ENCODE results near the gene ARFIP1. TPM values are rescaled to one million over a fixed set of nuclear protein-coding genes. Genes with fewer than 3 reads are reported as not detected.

ARFIP1 gene
- total and polyA plus RNA-seq, 2 donors (not counting 1 experiment from before 2014, with no cell fraction given): 11.1 to 23.5 TPM

DNA sequence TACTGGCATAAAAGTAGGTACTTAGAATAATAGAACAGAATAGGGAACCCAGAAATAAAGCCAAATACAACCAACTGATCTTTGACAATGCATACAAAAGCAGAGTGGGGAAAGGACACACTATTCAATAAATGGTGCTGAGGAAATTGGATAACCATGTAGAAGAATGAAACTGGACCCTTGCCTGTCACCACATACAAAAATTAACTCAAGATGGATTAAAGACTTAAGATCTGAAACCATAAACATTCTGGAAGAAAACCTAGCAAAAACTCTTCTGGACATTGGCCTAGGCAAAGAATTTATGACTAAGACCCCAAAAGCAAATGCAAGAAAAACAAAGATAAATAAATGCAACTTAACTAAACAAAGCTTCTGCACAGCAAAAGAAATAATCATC, 45.6 kb downstream of the ARFIP1 start:
- H3K27ac Mint-ChIP-seq: no peak overlapping the region
- H3K27me3 Mint-ChIP-seq: no peaks in the 10 kb centered on the region
- no peak overlapping the region for H3K4me2 ChIP-seq (replicated peaks; ENCODE audit: low read depth, low read length, poor library complexity, severe bottlenecking)
- DNase-seq (no peak), ATAC-seq (ENCODE audit: low read depth) (no peak)
- H3K4me1 Mint-ChIP-seq: no peaks in the 10 kb centered on the region
- H2AFZ ChIP-seq (ENCODE audit: insufficient read depth, low read depth, low read length, poor library complexity, severe bottlenecking): no peak overlapping the region
- H3K4me1 ChIP-seq (ENCODE audit: control insufficient read depth in 2 of 2, insufficient read depth in 2 of 2, low read length in 2 of 2): no peaks in the 10 kb centered on the region
- POLR2A ChIA-PET: no interaction called here
- H3K79me2 ChIP-seq (ENCODE audit: control insufficient read depth, insufficient read depth, low read length): no peaks in the 10 kb centered on the region
- no peaks in the 10 kb centered on the region for H4K20me1 ChIP-seq (ENCODE audit: control insufficient read depth, insufficient read depth, low read length, poor library complexity, severe bottlenecking)
- H3K9ac ChIP-seq (ENCODE audit: low read length): no peak overlapping the region
- H3K27me3 ChIP-seq (replicated peaks in 1 of 4; ENCODE audit: control extremely low read depth in 1 of 4, control insufficient read depth in 3 of 4, insufficient read depth in 4 of 4, low read length in 3 of 4): no peaks in the 10 kb centered on the region
- intact Hi-C loops (cut with micrococcal nuclease): no loop called here
- TF ChIP-seq EZH2 (IDR thresholded peaks at IDR 0.05; ENCODE audit: borderline replicate concordance, insufficient read depth, low read depth, low read length, poor library complexity, severe bottlenecking): no peak
- TF ChIP-seq, protein P1, sequence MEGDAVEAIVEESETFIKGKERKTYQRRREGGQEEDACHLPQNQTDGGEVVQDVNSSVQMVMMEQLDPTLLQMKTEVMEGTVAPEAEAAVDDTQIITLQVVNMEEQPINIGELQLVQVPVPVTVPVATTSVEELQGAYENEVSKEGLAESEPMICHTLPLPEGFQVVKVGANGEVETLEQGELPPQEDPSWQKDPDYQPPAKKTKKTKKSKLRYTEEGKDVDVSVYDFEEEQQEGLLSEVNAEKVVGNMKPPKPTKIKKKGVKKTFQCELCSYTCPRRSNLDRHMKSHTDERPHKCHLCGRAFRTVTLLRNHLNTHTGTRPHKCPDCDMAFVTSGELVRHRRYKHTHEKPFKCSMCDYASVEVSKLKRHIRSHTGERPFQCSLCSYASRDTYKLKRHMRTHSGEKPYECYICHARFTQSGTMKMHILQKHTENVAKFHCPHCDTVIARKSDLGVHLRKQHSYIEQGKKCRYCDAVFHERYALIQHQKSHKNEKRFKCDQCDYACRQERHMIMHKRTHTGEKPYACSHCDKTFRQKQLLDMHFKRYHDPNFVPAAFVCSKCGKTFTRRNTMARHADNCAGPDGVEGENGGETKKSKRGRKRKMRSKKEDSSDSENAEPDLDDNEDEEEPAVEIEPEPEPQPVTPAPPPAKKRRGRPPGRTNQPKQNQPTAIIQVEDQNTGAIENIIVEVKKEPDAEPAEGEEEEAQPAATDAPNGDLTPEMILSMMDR (IDR thresholded peaks at IDR 0.05): no peak
- no peak overlapping the region for H3K27ac ChIP-seq (ENCODE audit: low read length in 2 of 2)
- CTCF ChIA-PET: no interaction called here
- no peaks in the 10 kb centered on the region for H3K36me3 ChIP-seq (replicated peaks in 1 of 2; ENCODE audit: control extremely low read depth in 1 of 2, control insufficient read depth in 1 of 2, extremely low read depth in 1 of 2, insufficient read depth in 2 of 2, low read length in 1 of 2)
- H3K4me3 ChIP-seq (ENCODE audit: control extremely low read depth in 1 of 5, extremely low read depth in 1 of 5, insufficient read depth in 1 of 5, low read depth in 2 of 5, low read length in 4 of 5): no peak overlapping the region
- H3K4me3 Mint-ChIP-seq: no peak overlapping the region
- peaks cover 0 to 11% (median 3%) of the 10 kb centered on the region in 3 donors for H3K9me3 ChIP-seq (ENCODE audit: control extremely low read depth in 1 of 3, control insufficient read depth in 2 of 3, insufficient read depth in 1 of 3, low read length in 2 of 3)
- peaks cover 9% of the 10 kb centered on the region for H3K9me3 Mint-ChIP-seq (ENCODE audit: insufficient read depth)

DNA sequence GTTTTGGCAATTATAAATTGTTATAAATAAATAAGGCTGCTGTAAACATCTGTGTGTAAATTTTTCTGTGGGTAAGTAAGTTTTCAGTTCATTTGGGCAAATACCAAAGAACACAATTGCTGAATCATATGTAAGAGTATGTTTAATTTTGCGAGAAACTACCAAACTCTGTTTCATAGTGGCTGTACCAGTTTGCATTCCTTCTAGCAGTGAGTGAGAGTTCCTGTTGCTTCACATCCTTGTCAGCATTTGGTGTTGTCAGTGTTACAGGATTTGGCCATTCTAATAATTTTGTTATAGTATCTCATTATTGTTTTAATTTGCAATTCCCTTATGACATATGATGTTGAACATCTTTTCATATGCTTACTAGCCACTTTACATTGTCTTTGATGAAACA, 48.4 kb downstream of the ARFIP1 start:
- peaks cover 0 to 11% (median 3%) of the 10 kb centered on the region in 3 donors for H3K9me3 ChIP-seq (ENCODE audit: control extremely low read depth in 1 of 3, control insufficient read depth in 2 of 3, insufficient read depth in 1 of 3, low read length in 2 of 3)
- ATAC-seq (ENCODE audit: low read depth): no peak
- H3K4me3 ChIP-seq (ENCODE audit: control extremely low read depth in 1 of 5, extremely low read depth in 1 of 5, insufficient read depth in 1 of 5, low read depth in 2 of 5, low read length in 4 of 5): no peak overlapping the region
- intact Hi-C loops (cut with micrococcal nuclease): no loop called here
- no peaks in the 10 kb centered on the region for H3K27me3 ChIP-seq (replicated peaks in 1 of 4; ENCODE audit: control extremely low read depth in 1 of 4, control insufficient read depth in 3 of 4, insufficient read depth in 4 of 4, low read length in 3 of 4)
- peaks cover 9% of the 10 kb centered on the region for H3K9me3 Mint-ChIP-seq (ENCODE audit: insufficient read depth)
- ChIA-PET POLR2A (no interaction called here), CTCF (no interaction called here)
- H3K27ac Mint-ChIP-seq: no peak overlapping the region
- H4K20me1 ChIP-seq (ENCODE audit: control insufficient read depth, insufficient read depth, low read length, poor library complexity, severe bottlenecking): peaks cover 6% of the 10 kb centered on the region
- H3K9ac ChIP-seq (ENCODE audit: low read length): no peak overlapping the region
- no peak for TF ChIP-seq EZH2 (IDR thresholded peaks at IDR 0.05; ENCODE audit: borderline replicate concordance, insufficient read depth, low read depth, low read length, poor library complexity, severe bottlenecking)
- TF ChIP-seq, protein P1 (IDR thresholded peaks at IDR 0.05): no peak
- H2AFZ ChIP-seq (ENCODE audit: insufficient read depth, low read depth, low read length, poor library complexity, severe bottlenecking): no peak overlapping the region
- no peaks in the 10 kb centered on the region for H3K27me3 Mint-ChIP-seq
- H3K36me3 ChIP-seq (replicated peaks in 1 of 2; ENCODE audit: control extremely low read depth in 1 of 2, control insufficient read depth in 1 of 2, extremely low read depth in 1 of 2, insufficient read depth in 2 of 2, low read length in 1 of 2): peaks cover 0 to 6% of the 10 kb centered on the region in 2 experiments
- H3K27ac ChIP-seq (ENCODE audit: low read length in 2 of 2): no peak overlapping the region
- H3K4me2 ChIP-seq (replicated peaks; ENCODE audit: low read depth, low read length, poor library complexity, severe bottlenecking): no peak overlapping the region
- WGBS (ENCODE audit: insufficient coverage): no CpG with 5 or more reads among the region's 1 CpG
- DNase-seq: no peak
- H3K4me1 ChIP-seq (ENCODE audit: control insufficient read depth in 2 of 2, insufficient read depth in 2 of 2, low read length in 2 of 2): no peaks in the 10 kb centered on the region
- no peak overlapping the region for H3K4me3 Mint-ChIP-seq
- no peaks in the 10 kb centered on the region for H3K79me2 ChIP-seq (ENCODE audit: control insufficient read depth, insufficient read depth, low read length)
- H3K4me1 Mint-ChIP-seq: no peaks in the 10 kb centered on the region
